ENCODE data around the gene C11orf97. TPM values are rescaled to one million over a fixed set of nuclear protein-coding genes. Genes with fewer than 3 reads are reported as not detected.
A peak's percentile ranks its signal among the peaks of the same experiment; 100 is the strongest.

Gene C11orf97
- total RNA-seq, result under 1 TPM in 1 of 8 experiments, not detected in 7; 1.00 TPM

DNA sequence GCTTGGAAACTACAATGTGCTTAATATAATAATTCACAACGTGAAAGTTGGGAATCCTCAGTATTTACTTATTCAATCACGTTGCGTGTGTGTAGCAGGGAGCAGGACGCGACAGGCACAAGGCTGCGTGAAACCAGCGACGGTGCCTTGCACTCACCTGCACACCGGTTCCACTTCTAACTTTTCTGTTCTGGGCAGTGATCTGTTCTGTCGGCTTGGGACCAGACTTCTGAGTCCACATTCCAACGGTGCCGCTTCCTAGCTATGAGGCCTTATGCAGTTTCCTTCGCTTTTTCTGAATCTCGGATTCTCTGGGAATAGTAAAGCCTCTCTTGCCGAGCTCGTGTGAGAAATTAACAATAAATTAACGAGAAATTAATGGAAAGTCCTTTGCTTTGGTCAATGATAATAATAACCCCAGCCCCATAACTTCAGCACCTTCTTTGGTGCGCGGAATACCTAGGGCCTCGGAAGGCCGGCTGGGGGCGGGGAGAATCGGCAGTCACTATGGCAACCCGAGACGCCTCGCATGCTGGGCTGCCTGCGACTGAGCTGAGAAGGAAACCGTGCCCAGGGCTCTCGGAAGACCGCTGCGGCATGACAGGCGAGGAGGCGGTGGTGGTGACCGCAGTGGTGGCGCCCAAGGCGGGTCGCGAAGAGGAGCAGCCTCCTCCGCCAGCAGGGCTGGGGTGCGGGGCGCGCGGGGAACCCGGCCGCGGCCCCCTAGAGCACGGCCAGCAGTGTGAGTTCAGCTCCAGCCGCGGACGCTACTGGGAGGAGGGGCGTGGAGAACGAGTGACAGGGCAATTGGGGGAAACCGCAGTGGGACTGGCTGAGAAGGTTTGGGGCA is at the start of gene C11orf97:
Gene C11orf97 (plus strand): TSS at position 530 of the 850 bp plus-strand sequence. CDS start 68 bp downstream, at position 598.
- WGBS, 10 experiments, result 17 to 91% (median 46%) methylated on average over 1 to 19 of the region's 53 CpGs

GRCh38 chr11:94469416-94469815 is 42.8 kb upstream of the C11orf97 start:
- in situ Hi-C loops (cut with MboI; ENCODE audit: low pct_unique_long_range_greater_than_20kb in 2 of 9, low sequenced_read_pairs in 9 of 9, unreplicated experiment in 9 of 9), result no loop called here
- 60 to 100% (median 97%) methylated on average over 1 to 2 of the region's 2 CpGs; no CpG with 5 or more reads in 2 of the 10 experiments for WGBS, 10 experiments
- no peak overlapping the region for H3K27ac ChIP-seq
- ATAC-seq (replicated peaks in 6 of 8), result no peak
- H3K4me1 ChIP-seq (replicated peaks in 1 of 2), result no peaks in the 10 kb centered on the region
- H3K4me3 ChIP-seq, result no peak overlapping the region

More for the DNA sequence above, at the start of gene C11orf97:
- peak; percentile 87 to 99 (median 98) for ATAC-seq (replicated peaks in 6 of 8)
- Histone ChIP-seq H3K27ac (no peak within 1 kb of the TSS), H3K4me1 (replicated peaks in 1 of 2) (peaks cover 0 to 2% of the 10 kb centered on the region in 2 donors), H3K4me3 (peak within 1 kb of the TSS; percentile 16 to 40 (median 29))
- in situ Hi-C loops (cut with MboI; ENCODE audit: low pct_unique_long_range_greater_than_20kb in 2 of 9, low sequenced_read_pairs in 9 of 9, unreplicated experiment in 9 of 9), result loop anchor here in 1 of 9 experiments (25.0 kb wide), 1 partner anchor 625 kb away; no protein-coding TSS in a partner anchor

DNA sequence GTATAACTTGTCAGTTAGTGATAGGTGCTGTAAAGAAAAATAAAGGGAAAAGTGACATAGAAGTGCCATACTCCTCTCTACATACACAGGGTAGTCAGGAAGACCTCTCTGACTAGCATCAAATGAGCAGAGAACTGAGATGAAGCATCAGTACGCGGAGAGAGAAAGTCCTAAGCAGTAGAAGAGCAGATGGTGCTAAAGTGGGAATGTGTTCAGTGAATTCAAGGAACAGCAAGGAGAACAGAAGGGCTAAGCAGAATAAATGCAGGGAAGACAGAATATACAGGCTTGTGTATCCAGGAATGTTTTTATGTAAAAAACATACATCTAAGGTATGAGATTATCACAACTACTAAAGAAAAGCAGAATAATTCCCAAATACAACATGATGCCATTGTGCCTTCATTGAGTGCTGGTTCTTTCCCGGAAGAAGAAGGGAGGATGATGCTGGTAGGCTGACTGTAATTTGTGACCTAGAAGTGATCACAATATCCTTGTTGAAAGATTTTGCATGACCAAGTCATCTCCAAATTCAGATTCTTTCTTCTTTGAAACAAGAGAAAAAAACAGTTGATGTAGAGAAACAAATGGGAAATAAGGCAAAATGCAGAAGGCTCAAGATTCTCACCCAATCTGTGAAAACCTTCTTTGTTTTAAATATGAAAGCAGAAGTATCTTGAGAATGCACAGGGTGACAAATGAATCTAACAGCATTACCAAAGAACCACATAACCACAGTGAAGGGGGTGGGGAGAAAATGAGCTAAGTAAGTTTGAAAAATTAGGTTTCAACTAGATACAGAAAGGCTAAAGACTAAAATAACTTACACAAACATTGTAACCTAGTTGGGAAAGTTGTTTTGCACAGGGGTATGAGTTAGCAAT is 39.1 kb upstream of the C11orf97 start:
- H3K27ac ChIP-seq, result no peak overlapping the region
- WGBS, 10 experiments, result 82 to 100% (median 100%) methylated on average over 1 to 3 of the region's 3 CpGs; no CpG with 5 or more reads in 2 of the 10 experiments
- H3K4me1 ChIP-seq (replicated peaks in 1 of 2), result no peaks in the 10 kb centered on the region
- H3K4me3 ChIP-seq, result no peak overlapping the region
- peak in 1 of 8 experiments; percentile 36 for ATAC-seq (replicated peaks in 6 of 8)
- in situ Hi-C loops (cut with MboI; ENCODE audit: low pct_unique_long_range_greater_than_20kb in 2 of 9, low sequenced_read_pairs in 9 of 9, unreplicated experiment in 9 of 9), result no loop called here

DNA sequence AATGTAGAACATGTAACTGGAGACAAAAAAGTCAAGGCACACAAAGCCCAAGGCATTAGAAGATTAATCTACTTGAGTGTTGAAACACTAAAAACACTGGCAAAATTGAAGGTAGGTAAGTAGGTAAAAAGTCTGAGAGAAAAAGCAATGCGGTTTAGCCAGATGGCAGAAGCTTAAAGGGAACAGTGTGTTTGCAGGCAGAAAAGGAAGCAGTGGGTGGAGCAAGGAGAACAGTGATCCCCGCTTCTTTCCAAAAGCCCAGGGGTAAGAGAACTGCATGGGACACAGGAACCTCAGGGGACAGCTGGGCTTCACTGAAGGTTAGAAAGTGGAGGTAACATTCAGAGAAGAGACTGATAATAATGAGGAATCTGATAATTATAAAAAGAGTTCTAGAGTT is 34.6 kb upstream of the C11orf97 start:
- H3K27ac ChIP-seq, result no peak overlapping the region
- H3K4me3 ChIP-seq, result no peak overlapping the region
- WGBS, 10 experiments, result 57 to 100% (median 83%) methylated on average over 1 to 2 of the region's 2 CpGs; no CpG with 5 or more reads in 1 of the 10 experiments
- in situ Hi-C loops (cut with MboI; ENCODE audit: low pct_unique_long_range_greater_than_20kb in 2 of 9, low sequenced_read_pairs in 9 of 9, unreplicated experiment in 9 of 9), result loop anchor here in 1 of 9 experiments (25.0 kb wide), 2 partner anchors 290 to 590 kb away; no protein-coding TSS in a partner anchor
- no peak for ATAC-seq (replicated peaks in 6 of 8)
- no peaks in the 10 kb centered on the region for H3K4me1 ChIP-seq (replicated peaks in 1 of 2)

DNA sequence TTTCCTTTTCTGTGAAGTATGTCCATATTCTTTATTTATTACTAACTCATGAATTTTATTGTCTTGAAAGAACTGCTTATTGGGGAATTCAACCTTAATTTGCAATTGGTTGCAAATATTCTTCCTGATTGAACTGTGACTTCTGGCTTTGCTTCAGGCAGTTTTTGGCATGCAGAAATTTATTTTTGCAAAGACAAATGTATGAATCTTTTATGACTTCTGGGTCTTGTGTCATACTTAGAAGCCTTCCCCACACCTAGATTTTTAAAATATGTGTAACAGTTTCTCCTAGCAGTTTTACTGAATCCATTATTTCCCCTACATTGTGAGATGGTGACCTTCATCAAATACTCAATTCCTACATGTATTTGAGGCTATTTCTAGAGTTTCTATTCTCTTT is 30.9 kb upstream of the C11orf97 start:
- in situ Hi-C loops (cut with MboI; ENCODE audit: low pct_unique_long_range_greater_than_20kb in 2 of 9, low sequenced_read_pairs in 9 of 9, unreplicated experiment in 9 of 9), result loop anchor here in 1 of 9 experiments (25.0 kb wide), 2 partner anchors 294 to 594 kb away; no protein-coding TSS in a partner anchor
- H3K27ac ChIP-seq, result no peak overlapping the region
- ATAC-seq (replicated peaks in 6 of 8), result peak in 3 of 8 experiments; percentile 49 to 64 (median 51)
- H3K4me1 ChIP-seq (replicated peaks in 1 of 2), result no peaks in the 10 kb centered on the region
- no peak overlapping the region for H3K4me3 ChIP-seq

DNA sequence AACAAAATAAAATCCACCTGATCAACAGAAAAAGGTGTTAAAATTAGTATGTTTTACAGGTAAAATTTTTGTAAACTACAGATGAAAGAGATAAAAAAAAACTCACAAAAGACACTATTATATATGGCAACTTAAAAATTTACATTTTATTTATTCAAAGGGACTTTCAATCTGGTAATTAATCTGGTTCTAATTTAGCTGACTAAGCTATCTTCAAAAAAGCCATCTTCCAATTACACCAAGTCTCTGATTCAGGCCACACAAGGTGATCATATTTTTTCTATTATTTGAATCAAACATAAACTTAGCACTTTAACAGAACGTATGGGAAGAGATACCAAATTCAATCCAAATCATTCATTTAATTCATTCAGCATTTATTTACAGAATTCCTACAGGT is 26.2 kb upstream of the C11orf97 start:
- in situ Hi-C loops (cut with MboI; ENCODE audit: low pct_unique_long_range_greater_than_20kb in 2 of 9, low sequenced_read_pairs in 9 of 9, unreplicated experiment in 9 of 9), result loop anchor here in 1 of 9 experiments (25.0 kb wide), 2 partner anchors 299 to 599 kb away; no protein-coding TSS in a partner anchor
- Histone ChIP-seq H3K4me3 (no peak overlapping the region), H3K27ac (no peak overlapping the region), H3K4me1 (replicated peaks in 1 of 2) (no peaks in the 10 kb centered on the region)
- ATAC-seq (replicated peaks in 6 of 8), result no peak
- 33 to 100% (median 100%) methylated on average over 1 of the region's 1 CpG; no CpG with 5 or more reads in 1 of the 10 experiments for WGBS, 10 experiments

DNA sequence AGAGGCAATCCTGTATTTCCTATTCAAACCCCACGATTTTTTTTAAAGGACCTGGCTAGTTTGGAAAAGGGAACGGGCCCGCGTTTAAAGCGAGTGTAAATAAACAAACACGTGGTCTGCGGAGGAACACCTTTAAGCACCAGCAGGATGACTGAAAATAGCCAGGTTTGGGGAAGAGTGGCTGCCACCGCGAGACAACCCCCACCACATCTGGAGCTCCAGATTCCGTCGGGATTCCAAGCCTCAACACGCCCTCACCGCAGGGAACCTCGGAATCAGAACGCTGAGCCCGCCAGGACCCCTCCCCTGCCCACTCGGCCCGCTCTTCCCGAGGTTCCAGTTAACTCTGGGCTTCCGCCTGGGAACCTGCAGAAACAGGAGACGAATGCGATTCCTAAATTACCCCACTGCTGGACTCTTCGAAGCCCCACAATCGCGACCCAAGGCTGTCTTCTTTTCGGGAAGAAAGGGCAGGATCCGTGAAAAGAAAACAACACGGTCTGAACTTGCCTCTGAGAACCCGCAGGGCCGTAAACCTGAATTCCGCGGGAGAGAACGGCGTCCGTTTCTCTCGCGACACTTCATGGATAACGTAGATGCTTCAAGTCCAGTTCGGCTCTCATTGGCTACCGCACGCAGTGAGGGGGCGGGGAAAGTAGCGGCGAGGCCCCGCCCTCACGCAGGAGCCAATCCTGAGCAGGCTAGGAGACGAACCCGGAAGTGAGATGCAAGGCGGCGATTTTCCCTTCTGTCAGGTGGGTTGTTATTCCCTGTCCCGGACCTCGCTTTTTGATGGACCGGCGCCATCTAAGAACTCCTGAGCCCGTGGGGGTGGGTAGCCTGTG is 18.8 kb upstream of the C11orf97 start, which contains the start of the genes ANKRD49 and MRE11:
Gene ANKRD49 (plus strand): TSS at position 704 of the 845 bp plus-strand sequence. CDS start 2,710 bp downstream, outside the sequence.
Gene MRE11 (minus strand): TSS at position 564 of the 845 bp plus-strand sequence. CDS start 1,043 bp downstream, outside the sequence.
- in situ Hi-C loops (cut with MboI; ENCODE audit: low pct_unique_long_range_greater_than_20kb in 2 of 9, low sequenced_read_pairs in 9 of 9, unreplicated experiment in 9 of 9), result loop anchor here in 1 of 9 experiments (25.0 kb wide), 2 partner anchors 306 to 606 kb away; no protein-coding TSS in a partner anchor
- Histone ChIP-seq H3K4me3 (peak within 1 kb of the TSS; percentile 81 to 96 (median 85)), H3K27ac (peak within 1 kb of the TSS; percentile 40 to 65), H3K4me1 (replicated peaks in 1 of 2) (peaks cover 0 to 10% of the 10 kb centered on the region in 2 donors)
- ATAC-seq (replicated peaks in 6 of 8), result peak; percentile 98 to 100 (median 99)
- WGBS, 10 experiments, result 0 to 6% (median 1%) methylated on average over 2 to 24 of the region's 55 CpGs; no CpG with 5 or more reads in 2 of the 10 experiments

DNA sequence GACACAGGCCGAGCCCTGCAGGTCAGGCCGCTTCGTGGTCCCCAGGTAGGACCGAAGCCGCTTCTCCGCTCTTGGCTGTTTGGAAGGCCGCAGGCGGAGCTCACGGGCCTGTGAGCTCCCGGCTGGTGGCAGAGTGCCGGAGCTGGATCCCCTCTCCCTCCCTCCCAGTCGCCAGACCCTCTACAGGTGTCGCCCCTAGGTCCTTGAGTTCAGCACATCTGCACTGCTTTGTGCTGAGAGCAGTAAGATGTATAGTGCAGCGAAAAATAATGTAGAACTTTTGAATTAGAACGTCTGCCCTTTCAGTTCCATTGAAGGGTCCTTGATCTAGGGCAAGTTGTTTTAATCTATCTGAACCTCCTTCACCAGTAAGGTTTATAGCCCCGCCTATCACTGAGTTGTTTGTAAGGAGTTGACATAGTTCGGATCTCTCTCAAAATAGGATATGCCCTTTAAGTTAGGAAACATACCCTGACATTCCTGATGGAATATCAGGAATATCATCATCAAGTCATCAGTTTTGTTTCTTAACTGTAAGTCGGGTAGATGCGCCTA is 18.1 kb upstream of the C11orf97 start:
- H3K4me1 ChIP-seq (replicated peaks in 1 of 2), result peaks cover 0 to 10% of the 10 kb centered on the region in 2 donors
- peak; percentile 47 to 77 (median 73) for ATAC-seq (replicated peaks in 6 of 8)
- in situ Hi-C loops (cut with MboI; ENCODE audit: low pct_unique_long_range_greater_than_20kb in 2 of 9, low sequenced_read_pairs in 9 of 9, unreplicated experiment in 9 of 9), result loop anchor here in 1 of 9 experiments (25.0 kb wide), 2 partner anchors 307 to 607 kb away; no protein-coding TSS in a partner anchor
- H3K4me3 ChIP-seq, result peak overlapping the region; percentile 81 to 96 (median 85)
- WGBS, 10 experiments, result 0 to 17% (median 2%) methylated on average over 1 to 12 of the region's 19 CpGs
- H3K27ac ChIP-seq, result peak overlapping the region; percentile 40 to 58

DNA sequence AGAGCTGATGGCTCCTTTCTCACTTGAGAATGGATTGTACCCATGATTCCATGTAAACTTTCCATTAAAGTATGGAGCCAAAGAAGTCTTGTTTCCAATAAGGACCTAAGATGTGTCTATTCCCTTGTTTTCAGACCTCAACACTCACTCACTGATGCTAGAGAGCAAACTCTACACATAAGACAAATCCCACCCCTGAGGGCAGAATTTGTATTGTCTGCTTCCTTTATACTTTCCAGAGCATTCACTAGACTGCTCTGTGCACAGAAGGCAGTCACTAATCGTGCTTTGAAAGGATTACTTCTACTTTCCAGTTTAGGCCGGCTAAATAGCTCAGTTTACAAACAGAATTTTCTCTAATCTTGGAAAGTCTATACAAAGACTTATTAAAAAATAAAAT is 12.1 kb upstream of the C11orf97 start:
- H3K27ac ChIP-seq, result no peak overlapping the region
- H3K4me1 ChIP-seq (replicated peaks in 1 of 2), result no peaks in the 10 kb centered on the region
- WGBS, 10 experiments, result 50 to 100% (median 95%) methylated on average over 1 to 2 of the region's 2 CpGs; no CpG with 5 or more reads in 2 of the 10 experiments
- ATAC-seq (replicated peaks in 6 of 8), result no peak
- no peak overlapping the region for H3K4me3 ChIP-seq
- in situ Hi-C loops (cut with MboI; ENCODE audit: low pct_unique_long_range_greater_than_20kb in 2 of 9, low sequenced_read_pairs in 9 of 9, unreplicated experiment in 9 of 9), result loop anchor here in 2 of 9 experiments (10.0 to 25.0 kb wide), 4 partner anchors 175 to 613 kb away; no protein-coding TSS in a partner anchor

GRCh38 chr11:94501522-94501921 is 10.7 kb upstream of the C11orf97 start:
- Histone ChIP-seq H3K27ac (no peak overlapping the region), H3K4me3 (no peak overlapping the region), H3K4me1 (replicated peaks in 1 of 2) (no peaks in the 10 kb centered on the region)
- 29 to 100% (median 57%) methylated on average over 1 to 2 of the region's 2 CpGs; no CpG with 5 or more reads in 2 of the 10 experiments for WGBS, 10 experiments
- in situ Hi-C loops (cut with MboI; ENCODE audit: low pct_unique_long_range_greater_than_20kb in 2 of 9, low sequenced_read_pairs in 9 of 9, unreplicated experiment in 9 of 9), result loop anchor here in 2 of 9 experiments (10.0 to 25.0 kb wide), 4 partner anchors 177 to 614 kb away; no protein-coding TSS in a partner anchor
- ATAC-seq (replicated peaks in 6 of 8), result no peak

GRCh38 chr11:94504689-94505293 is 7.5 kb upstream of the C11orf97 start:
- WGBS, 10 experiments, result 0 to 80% (median 20%) methylated on average over 1 to 3 of the region's 3 CpGs; no CpG with 5 or more reads in 2 of the 10 experiments
- no peaks in the 10 kb centered on the region for H3K4me1 ChIP-seq (replicated peaks in 1 of 2)
- peak in 5 of 8 experiments; percentile 50 to 77 (median 65) for ATAC-seq (replicated peaks in 6 of 8)
- in situ Hi-C loops (cut with MboI; ENCODE audit: low pct_unique_long_range_greater_than_20kb in 2 of 9, low sequenced_read_pairs in 9 of 9, unreplicated experiment in 9 of 9), result loop anchor here in 2 of 9 experiments (10.0 to 25.0 kb wide), 4 partner anchors 180 to 617 kb away; no protein-coding TSS in a partner anchor
- no peak overlapping the region for H3K4me3 ChIP-seq
- H3K27ac ChIP-seq, result no peak overlapping the region

Data from motor neuron (in vitro differentiated cells).